WI38 (cell line): ENCODE results near the gene MRPL33.
"Not testable (repeated sequence)": the region's sequence is repeated elsewhere in the genome, so short reads cannot be mapped to it uniquely, and the experiment has no call there.

Experiments
- H3K4me3 ChIP-seq: 2 replicates; pipeline ENCODE4 v1.5.1; 2011; ENCODE audit warnings: low read depth, mild to moderate bottlenecking, control low read depth, low read length
- TF ChIP-seq, protein P1 (sequence below): IDR thresholded peaks from 2 replicates; pipeline ENCODE4 v1.5.1; 2012; ENCODE audit warnings: low read depth, mild to moderate bottlenecking, control low read depth, low read length

MRPL33 gene

DNA sequence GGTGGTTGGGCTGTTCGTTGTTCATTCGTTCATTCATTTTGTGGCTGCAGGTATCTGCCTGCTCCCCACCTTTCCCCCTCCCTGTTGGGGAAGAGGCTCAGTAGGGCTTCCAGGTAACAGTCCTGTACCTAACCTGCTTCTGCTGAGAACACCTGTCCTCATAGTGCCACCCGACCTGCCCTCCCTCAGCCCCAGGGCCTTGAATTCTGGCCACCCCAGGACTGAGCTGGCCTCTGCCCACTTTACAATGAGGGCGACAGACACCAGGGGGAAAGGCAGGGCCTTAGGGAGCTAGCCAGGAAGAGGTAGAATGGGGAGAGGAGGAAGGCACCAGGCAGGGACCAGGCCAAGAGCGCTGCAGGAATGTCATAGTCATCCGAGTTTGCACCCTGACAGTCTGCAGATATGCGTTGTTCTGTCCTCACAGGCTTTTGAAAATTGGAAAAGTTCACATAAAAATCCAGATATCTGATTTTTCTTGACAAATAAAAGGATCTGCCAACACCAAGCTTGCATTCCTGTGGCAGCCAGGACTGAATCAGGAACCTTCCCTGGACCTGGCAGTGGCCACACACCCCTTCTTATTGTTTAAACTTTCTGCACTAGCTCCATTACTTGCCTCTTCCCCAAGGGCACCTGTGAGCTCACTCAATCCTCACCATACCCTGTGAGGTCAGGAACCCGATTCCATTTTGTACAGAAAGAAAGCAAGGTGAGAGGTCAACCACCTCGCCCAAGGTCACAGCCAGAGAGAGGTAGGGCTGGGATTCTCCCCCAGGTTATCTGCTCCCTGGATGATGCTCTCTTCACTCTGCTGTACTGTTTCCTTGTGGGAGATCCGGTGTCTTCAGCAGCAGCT lies 35.3 kb upstream of the MRPL33 start:
- H3K4me3 ChIP-seq: no peak overlapping the region
- TF ChIP-seq, protein P1, sequence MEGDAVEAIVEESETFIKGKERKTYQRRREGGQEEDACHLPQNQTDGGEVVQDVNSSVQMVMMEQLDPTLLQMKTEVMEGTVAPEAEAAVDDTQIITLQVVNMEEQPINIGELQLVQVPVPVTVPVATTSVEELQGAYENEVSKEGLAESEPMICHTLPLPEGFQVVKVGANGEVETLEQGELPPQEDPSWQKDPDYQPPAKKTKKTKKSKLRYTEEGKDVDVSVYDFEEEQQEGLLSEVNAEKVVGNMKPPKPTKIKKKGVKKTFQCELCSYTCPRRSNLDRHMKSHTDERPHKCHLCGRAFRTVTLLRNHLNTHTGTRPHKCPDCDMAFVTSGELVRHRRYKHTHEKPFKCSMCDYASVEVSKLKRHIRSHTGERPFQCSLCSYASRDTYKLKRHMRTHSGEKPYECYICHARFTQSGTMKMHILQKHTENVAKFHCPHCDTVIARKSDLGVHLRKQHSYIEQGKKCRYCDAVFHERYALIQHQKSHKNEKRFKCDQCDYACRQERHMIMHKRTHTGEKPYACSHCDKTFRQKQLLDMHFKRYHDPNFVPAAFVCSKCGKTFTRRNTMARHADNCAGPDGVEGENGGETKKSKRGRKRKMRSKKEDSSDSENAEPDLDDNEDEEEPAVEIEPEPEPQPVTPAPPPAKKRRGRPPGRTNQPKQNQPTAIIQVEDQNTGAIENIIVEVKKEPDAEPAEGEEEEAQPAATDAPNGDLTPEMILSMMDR: no peak

- TF ChIP-seq, protein P1: no peak
- H3K4me3 ChIP-seq: no peak overlapping the region
Measured at GRCh38 chr2:27736890-27737204, 34.7 kb upstream of the MRPL33 start.

GRCh38 chr2:27737676-27738348 lies 33.7 kb upstream of the MRPL33 start:
- TF ChIP-seq, protein P1: no peak

GRCh38 chr2:27738349-27739057 lies 33.0 kb upstream of the MRPL33 start:
- H3K4me3 ChIP-seq: no peak overlapping the region
- TF ChIP-seq, protein P1: no peak

More at GRCh38 chr2:27737676-27738348, 33.7 kb upstream of the MRPL33 start:
- no peak overlapping the region for H3K4me3 ChIP-seq

GRCh38 chr2:27739058-27739373 lies 32.5 kb upstream of the MRPL33 start:
- TF ChIP-seq, protein P1: no peak
- H3K4me3 ChIP-seq: no peak overlapping the region

GRCh38 chr2:27741673-27742072 lies 29.8 kb upstream of the MRPL33 start:
- TF ChIP-seq, protein P1: no peak
- no peak overlapping the region for H3K4me3 ChIP-seq

- H3K4me3 ChIP-seq: no peak overlapping the region
- TF ChIP-seq, protein P1: no peak
Measured at GRCh38 chr2:27742571-27742970, 28.9 kb upstream of the MRPL33 start.

DNA sequence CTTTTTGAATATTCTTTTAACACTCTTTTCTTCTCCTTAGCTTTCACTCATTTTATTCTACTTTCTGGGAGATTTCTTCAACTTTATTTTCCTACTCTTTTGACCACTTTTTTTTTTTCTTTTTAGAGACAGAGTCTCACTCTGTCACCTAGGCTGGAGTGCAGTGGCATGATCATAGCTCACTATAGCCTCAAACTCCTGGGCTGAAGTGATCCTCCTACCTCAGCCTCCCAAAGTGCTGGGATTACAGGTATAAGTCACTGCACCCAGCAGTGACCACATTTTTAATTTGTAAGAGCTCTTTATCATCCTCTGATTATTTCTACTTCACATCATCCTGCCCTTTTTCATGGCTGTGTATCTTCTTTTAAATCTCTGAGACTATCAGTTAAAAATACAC lies 26.0 kb upstream of the MRPL33 start:
- H3K4me3 ChIP-seq: not testable (repeated sequence)
